Urinary bladder (tissue), 4 donors: Measurements from ENCODE around the gene CEACAM19. TPM values are rescaled to one million over a fixed set of nuclear protein-coding genes. Genes with fewer than 3 reads are reported as not detected.

Source experiments
- DNase-seq: peaks from one replicate; pipeline ENCODE4 v3.0.0-alpha.2; 2015; ENCODE audit errors: extremely low spot score
- H3K27ac ChIP-seq: one replicate; pipeline ENCODE4 v1.5.1; 2013; ENCODE audit warnings: low read depth, mild to moderate bottlenecking, moderate library complexity
- H3K36me3 ChIP-seq: one replicate; pipeline ENCODE4 v1.6.1; 2013; ENCODE audit warnings: mild to moderate bottlenecking, moderate library complexity; ENCODE audit not compliant: insufficient read depth
- H3K4me1 ChIP-seq: one replicate; pipeline ENCODE4 v1.6.1; 2013; ENCODE audit warnings: mild to moderate bottlenecking, moderate library complexity; ENCODE audit not compliant: insufficient read depth
- H3K4me3 ChIP-seq: one replicate; pipeline ENCODE4 v1.5.1; 2013; ENCODE audit warnings: low read depth, low read length
- WGBS: extraction: QIAGEN DNeasy Blood & Tissue Kit; methylation state at CpG from one replicate; pipeline ENCODE4 v1.1.7; 2013; 5-methylcytosine and 5-hydroxymethylcytosine counted together
- polyA plus RNA-seq: library from polyadenylated mRNA; stranded (reverse); fragments of 200-250 nt; gene quantifications from one replicate; pipeline ENCODE4 v1.2.3, GENCODE V29; 2013
- total RNA-seq: library from RNA; depleted of rRNA; stranded (reverse); fragments of >200 nt; gene quantifications from one replicate; pipeline ENCODE4 v1.2.3, GENCODE V29; 2014
- donor health status: healthy with polysubstance abuse.
- donor health status: healthy.

Gene CEACAM19
- total and polyA plus RNA-seq, 2 donors: 1.8 to 4.9 TPM

- Histone ChIP-seq H3K36me3 (no peaks in the 10 kb centered on the region), H3K4me1 (no peaks in the 10 kb centered on the region), H3K27ac (no peak overlapping the region), H3K4me3 (no peak overlapping the region)
- 44% methylated on average over 21 of the region's 21 CpGs for WGBS
- DNase-seq: no peak
These were observed 51.1 kb downstream of the CEACAM19 start for GRCh38 chr19:44722131-44723121.

GRCh38 chr19:44723299-44723951, 52.1 kb downstream of the CEACAM19 start:
- Histone ChIP-seq H3K27ac (no peak overlapping the region), H3K4me3 (no peak overlapping the region), H3K36me3 (no peaks in the 10 kb centered on the region), H3K4me1 (no peaks in the 10 kb centered on the region)
- no peak for DNase-seq
- 53% methylated on average over 10 of the region's 10 CpGs for WGBS

GRCh38 chr19:44723952-44724319, 52.7 kb downstream of the CEACAM19 start:
- DNase-seq: no peak
- 20% methylated on average over 7 of the region's 7 CpGs for WGBS
- no peak overlapping the region for H3K27ac ChIP-seq
- H3K4me3 ChIP-seq: no peak overlapping the region
- H3K4me1 ChIP-seq: no peaks in the 10 kb centered on the region
- H3K36me3 ChIP-seq: no peaks in the 10 kb centered on the region

GRCh38 chr19:44725251-44725650, 54.0 kb downstream of the CEACAM19 start:
- Histone ChIP-seq H3K4me1 (no peaks in the 10 kb centered on the region), H3K27ac (no peak overlapping the region), H3K36me3 (no peaks in the 10 kb centered on the region), H3K4me3 (no peak overlapping the region)
- DNase-seq: no peak
- 22% methylated on average over 18 of the region's 18 CpGs for WGBS

GRCh38 chr19:44725684-44726083, 54.4 kb downstream of the CEACAM19 start:
- H3K4me3 ChIP-seq: no peak overlapping the region
- H3K27ac ChIP-seq: no peak overlapping the region
- H3K36me3 ChIP-seq: no peaks in the 10 kb centered on the region
- no peaks in the 10 kb centered on the region for H3K4me1 ChIP-seq
- DNase-seq: no peak
- WGBS: 84% methylated on average over 5 of the region's 5 CpGs

GRCh38 chr19:44726465-44726864, 55.2 kb downstream of the CEACAM19 start:
- Histone ChIP-seq H3K27ac (no peak overlapping the region), H3K36me3 (no peaks in the 10 kb centered on the region), H3K4me1 (no peaks in the 10 kb centered on the region), H3K4me3 (no peak overlapping the region)
- DNase-seq: no peak
- 96% methylated on average over 12 of the region's 12 CpGs for WGBS

GRCh38 chr19:44728178-44728577, 56.9 kb downstream of the CEACAM19 start:
- no peak overlapping the region for H3K27ac ChIP-seq
- no peaks in the 10 kb centered on the region for H3K4me1 ChIP-seq
- 75% methylated on average over 6 of the region's 6 CpGs for WGBS
- H3K36me3 ChIP-seq: no peaks in the 10 kb centered on the region
- no peak overlapping the region for H3K4me3 ChIP-seq
- no peak for DNase-seq

- 91% methylated on average over 8 of the region's 8 CpGs for WGBS
These were observed 58.3 kb downstream of the CEACAM19 start for GRCh38 chr19:44729516-44730033.

GRCh38 chr19:44731081-44731480, 59.8 kb downstream of the CEACAM19 start:
- WGBS: 92% methylated on average over 5 of the region's 5 CpGs
- no peak for DNase-seq
- no peaks in the 10 kb centered on the region for H3K36me3 ChIP-seq
- H3K4me3 ChIP-seq: no peak overlapping the region
- H3K4me1 ChIP-seq: no peaks in the 10 kb centered on the region
- no peak overlapping the region for H3K27ac ChIP-seq

More at GRCh38 chr19:44729516-44730033, 58.3 kb downstream of the CEACAM19 start:
- Histone ChIP-seq H3K36me3 (no peaks in the 10 kb centered on the region), H3K27ac (no peak overlapping the region), H3K4me3 (no peak overlapping the region), H3K4me1 (no peaks in the 10 kb centered on the region)
- no peak for DNase-seq

- no peaks in the 10 kb centered on the region for H3K4me1 ChIP-seq
- no peak overlapping the region for H3K27ac ChIP-seq
- DNase-seq: no peak
- H3K36me3 ChIP-seq: no peaks in the 10 kb centered on the region
- no peak overlapping the region for H3K4me3 ChIP-seq
- WGBS: 76% methylated on average over 5 of the region's 5 CpGs
These were observed 60.3 kb downstream of the CEACAM19 start for GRCh38 chr19:44731622-44732021.

- H3K36me3 ChIP-seq: no peaks in the 10 kb centered on the region
- H3K4me1 ChIP-seq: no peaks in the 10 kb centered on the region
- no peak overlapping the region for H3K27ac ChIP-seq
- DNase-seq: no peak
- H3K4me3 ChIP-seq: no peak overlapping the region
- 78% methylated on average over 11 of the region's 11 CpGs for WGBS
These were observed 61.1 kb downstream of the CEACAM19 start for GRCh38 chr19:44732235-44733014.
